Measurements from ENCODE around the gene MEF2C.

GRCh38 chr5:88925692-88926490, 42.9 kb upstream of the MEF2C start:
- no peak for TF ChIP-seq CBX3 (IDR thresholded peaks at IDR 0.05; ENCODE audit: low read depth)
- TF ChIP-seq MAX (IDR thresholded peaks at IDR 0.05), result no peak
